Naive B cell (primary cell): ENCODE data around the gene UROC1. TPM values are rescaled to one million over a fixed set of nuclear protein-coding genes. Genes with fewer than 3 reads are reported as not detected.

Experiments used
- ATAC-seq, 2 donors: fragments of 150-1000 bp; cut with Tn5 transposase; 2 replicates each; pipeline ENCODE4 v1.10.0; 2021; ENCODE audit warnings: low read depth in 2 of 2, mild to moderate bottlenecking in 2 of 2, moderate library complexity in 2 of 2
- DNase-seq: peaks from one replicate; pipeline ENCODE4 v3.0.0; 2022
- H3K27ac Mint-ChIP-seq, 6 donors: one replicate each; pipeline ENCODE4 v1.8.0; 2020 to 2022; ENCODE audit warnings: mild to moderate bottlenecking in 6 of 6, mixed read lengths in 6 of 6, moderate library complexity in 5 of 6, inconsistent platforms in 2 of 6
- H3K27me3 Mint-ChIP-seq, 3 donors: one replicate each; pipeline ENCODE4 v1.8.0; 2021 to 2022; ENCODE audit warnings: mixed read lengths in 3 of 3, mild to moderate bottlenecking in 1 of 3
- H3K36me3 Mint-ChIP-seq, 2 donors: one replicate each; pipeline ENCODE4 v1.8.0; 2020 to 2022; ENCODE audit warnings: mixed read lengths in 2 of 2, inconsistent platforms in 1 of 2, mild to moderate bottlenecking in 1 of 2
- H3K4me1 Mint-ChIP-seq, 3 donors: one replicate each; pipeline ENCODE4 v1.8.0; 2020 to 2022; ENCODE audit warnings: mixed read lengths in 3 of 3, inconsistent platforms in 1 of 3, mild to moderate bottlenecking in 1 of 3, moderate library complexity in 1 of 3
- H3K4me3 Mint-ChIP-seq, 8 donors: one replicate each; pipeline ENCODE4 v1.8.0; 2020 to 2022; ENCODE audit warnings: mild to moderate bottlenecking in 8 of 8, mixed read lengths in 8 of 8, moderate library complexity in 8 of 8, inconsistent platforms in 2 of 8
- H3K9me3 Mint-ChIP-seq, 7 donors: one replicate each; pipeline ENCODE4 v1.8.0; 2020 to 2022; ENCODE audit warnings: mixed read lengths in 7 of 7, mild to moderate bottlenecking in 5 of 7, inconsistent platforms in 2 of 7, moderate library complexity in 1 of 7
- polyA plus RNA-seq, 6 donors: library from polyadenylated mRNA; unstranded; fragments of 300-500 nt; fragmentation: Illumina TruSeq; gene quantifications; one replicate each; pipeline ENCODE4 v1.2.3, GENCODE V29; 2021; ENCODE audit warnings: low read depth in 6 of 6

Gene UROC1
- polyA plus RNA-seq, 6 donors from 2014 or later = not detected

- no peaks in the 10 kb centered on the region for H3K9me3 Mint-ChIP-seq
These were observed 4.5 kb downstream of the UROC1 start for GRCh38 chr3:126512916-126513650.

GRCh38 chr3:126512026-126512425 is 5.5 kb downstream of the UROC1 start:
- ATAC-seq (no peak), DNase-seq (no peak)
- Mint-ChIP-seq H3K4me1 (no peaks in the 10 kb centered on the region), H3K36me3 (no peaks in the 10 kb centered on the region), H3K9me3 (no peaks in the 10 kb centered on the region), H3K27ac (no peak overlapping the region), H3K4me3 (no peak overlapping the region), H3K27me3 (peaks cover 0 to 5% (median 0%) of the 10 kb centered on the region in 3 donors)

More at GRCh38 chr3:126512916-126513650, 4.5 kb downstream of the UROC1 start:
- no peak overlapping the region for H3K4me3 Mint-ChIP-seq
- peaks cover 0 to 5% (median 0%) of the 10 kb centered on the region in 3 donors for H3K27me3 Mint-ChIP-seq
- H3K27ac Mint-ChIP-seq = no peak overlapping the region
- no peak for DNase-seq
- no peak for ATAC-seq
- H3K4me1 Mint-ChIP-seq = no peaks in the 10 kb centered on the region
- no peaks in the 10 kb centered on the region for H3K36me3 Mint-ChIP-seq

GRCh38 chr3:126511291-126511690 is 6.3 kb downstream of the UROC1 start:
- Mint-ChIP-seq H3K36me3 (no peaks in the 10 kb centered on the region), H3K4me1 (no peaks in the 10 kb centered on the region), H3K27ac (no peak overlapping the region), H3K9me3 (no peaks in the 10 kb centered on the region), H3K4me3 (no peak overlapping the region), H3K27me3 (peaks cover 0 to 1% (median under 1%) of the 10 kb centered on the region in 3 donors)
- DNase-seq (no peak), ATAC-seq (no peak)

GRCh38 chr3:126510308-126510910 is 7.2 kb downstream of the UROC1 start:
- no peak for DNase-seq
- H3K4me1 Mint-ChIP-seq = no peaks in the 10 kb centered on the region

GRCh38 chr3:126509597-126510307 is 7.8 kb downstream of the UROC1 start:
- H3K4me1 Mint-ChIP-seq = no peaks in the 10 kb centered on the region
- ATAC-seq (no peak), DNase-seq (no peak)
- H3K27ac Mint-ChIP-seq = no peak overlapping the region
- H3K4me3 Mint-ChIP-seq = no peak overlapping the region
- H3K36me3 Mint-ChIP-seq = no peaks in the 10 kb centered on the region
- H3K27me3 Mint-ChIP-seq = peaks cover 4 to 12% (median 7%) of the 10 kb centered on the region in 3 donors
- no peaks in the 10 kb centered on the region for H3K9me3 Mint-ChIP-seq

More at GRCh38 chr3:126510308-126510910, 7.2 kb downstream of the UROC1 start:
- H3K9me3 Mint-ChIP-seq = no peaks in the 10 kb centered on the region
- no peaks in the 10 kb centered on the region for H3K36me3 Mint-ChIP-seq
- no peak overlapping the region for H3K27ac Mint-ChIP-seq
- ATAC-seq = no peak
- H3K4me3 Mint-ChIP-seq = no peak overlapping the region
- H3K27me3 Mint-ChIP-seq = peaks cover under 1 to 6% (median 4%) of the 10 kb centered on the region in 3 donors

GRCh38 chr3:126508564-126508964 is 9.0 kb downstream of the UROC1 start:
- Mint-ChIP-seq H3K27me3 (peaks cover 4 to 13% (median 9%) of the 10 kb centered on the region in 3 donors), H3K4me3 (no peak overlapping the region), H3K4me1 (no peaks in the 10 kb centered on the region), H3K9me3 (no peaks in the 10 kb centered on the region), H3K36me3 (no peaks in the 10 kb centered on the region), H3K27ac (no peak overlapping the region)
- ATAC-seq (no peak), DNase-seq (no peak)

- Mint-ChIP-seq H3K4me3 (no peak overlapping the region), H3K27ac (no peak overlapping the region), H3K27me3 (peaks cover 4 to 13% (median 9%) of the 10 kb centered on the region in 3 donors), H3K9me3 (no peaks in the 10 kb centered on the region), H3K4me1 (no peaks in the 10 kb centered on the region), H3K36me3 (no peaks in the 10 kb centered on the region)
- no peak for ATAC-seq
- no peak for DNase-seq
These were observed 9.7 kb downstream of the UROC1 start for GRCh38 chr3:126507886-126508285.

GRCh38 chr3:126503701-126504100 is 13.9 kb downstream of the UROC1 start:
- H3K36me3 Mint-ChIP-seq = no peaks in the 10 kb centered on the region
- H3K27me3 Mint-ChIP-seq = peaks cover 4 to 13% (median 9%) of the 10 kb centered on the region in 3 donors
- no peak overlapping the region for H3K27ac Mint-ChIP-seq
- no peaks in the 10 kb centered on the region for H3K9me3 Mint-ChIP-seq
- H3K4me3 Mint-ChIP-seq = no peak overlapping the region
- H3K4me1 Mint-ChIP-seq = no peaks in the 10 kb centered on the region
- DNase-seq (no peak), ATAC-seq (no peak)

GRCh38 chr3:126502656-126503055 is 14.9 kb downstream of the UROC1 start:
- no peaks in the 10 kb centered on the region for H3K36me3 Mint-ChIP-seq
- peaks cover 4 to 13% (median 9%) of the 10 kb centered on the region in 3 donors for H3K27me3 Mint-ChIP-seq
- DNase-seq (no peak), ATAC-seq (no peak)
- H3K9me3 Mint-ChIP-seq = no peaks in the 10 kb centered on the region
- no peaks in the 10 kb centered on the region for H3K4me1 Mint-ChIP-seq
- H3K27ac Mint-ChIP-seq = no peak overlapping the region
- no peak overlapping the region for H3K4me3 Mint-ChIP-seq

GRCh38 chr3:126501736-126502135 is 15.8 kb downstream of the UROC1 start:
- H3K4me3 Mint-ChIP-seq = no peak overlapping the region

GRCh38 chr3:126501054-126501453 is 16.5 kb downstream of the UROC1 start:
- ATAC-seq (no peak), DNase-seq (no peak)
- H3K27ac Mint-ChIP-seq = no peak overlapping the region
- no peak overlapping the region for H3K4me3 Mint-ChIP-seq
- H3K9me3 Mint-ChIP-seq = no peaks in the 10 kb centered on the region
- H3K36me3 Mint-ChIP-seq = no peaks in the 10 kb centered on the region
- peaks cover 1 to 15% (median 9%) of the 10 kb centered on the region in 3 donors for H3K27me3 Mint-ChIP-seq
- H3K4me1 Mint-ChIP-seq = peaks cover 0 to 5% (median 0%) of the 10 kb centered on the region in 3 donors

More at GRCh38 chr3:126501736-126502135, 15.8 kb downstream of the UROC1 start:
- Mint-ChIP-seq H3K4me1 (peaks cover 0 to 5% (median 0%) of the 10 kb centered on the region in 3 donors), H3K27ac (no peak overlapping the region), H3K27me3 (peaks cover 4 to 18% (median 9%) of the 10 kb centered on the region in 3 donors), H3K36me3 (no peaks in the 10 kb centered on the region), H3K9me3 (no peaks in the 10 kb centered on the region)
- DNase-seq = peak; percentile 9
- ATAC-seq = no peak

GRCh38 chr3:126500016-126500415 is 17.6 kb downstream of the UROC1 start:
- Mint-ChIP-seq H3K9me3 (no peaks in the 10 kb centered on the region), H3K27ac (peak overlapping the region in 1 of 6 donors; percentile 53), H3K36me3 (no peaks in the 10 kb centered on the region), H3K27me3 (peaks cover 0 to 9% (median 5%) of the 10 kb centered on the region in 3 donors), H3K4me3 (no peak overlapping the region), H3K4me1 (peaks cover 0 to 5% (median 0%) of the 10 kb centered on the region in 3 donors)
- DNase-seq = no peak
- ATAC-seq = no peak

GRCh38 chr3:126499401-126499800 is 18.2 kb downstream of the UROC1 start:
- H3K4me3 Mint-ChIP-seq = no peak overlapping the region
- peaks cover 0 to 5% (median 0%) of the 10 kb centered on the region in 3 donors for H3K4me1 Mint-ChIP-seq
- no peak overlapping the region for H3K27ac Mint-ChIP-seq
- H3K36me3 Mint-ChIP-seq = no peaks in the 10 kb centered on the region
- no peaks in the 10 kb centered on the region for H3K9me3 Mint-ChIP-seq
- no peak for ATAC-seq
- H3K27me3 Mint-ChIP-seq = peaks cover 0 to 5% (median 0%) of the 10 kb centered on the region in 3 donors
- DNase-seq = no peak
